Inflammatory macrophage treated with lipopolysaccharide for 4 hours (primary cell): ENCODE results near the gene ENTHD1.

Source experiments
- DNase-seq: peaks from one replicate; pipeline ENCODE4 v3.0.0-alpha.2; 2020

Gene ENTHD1

DNA sequence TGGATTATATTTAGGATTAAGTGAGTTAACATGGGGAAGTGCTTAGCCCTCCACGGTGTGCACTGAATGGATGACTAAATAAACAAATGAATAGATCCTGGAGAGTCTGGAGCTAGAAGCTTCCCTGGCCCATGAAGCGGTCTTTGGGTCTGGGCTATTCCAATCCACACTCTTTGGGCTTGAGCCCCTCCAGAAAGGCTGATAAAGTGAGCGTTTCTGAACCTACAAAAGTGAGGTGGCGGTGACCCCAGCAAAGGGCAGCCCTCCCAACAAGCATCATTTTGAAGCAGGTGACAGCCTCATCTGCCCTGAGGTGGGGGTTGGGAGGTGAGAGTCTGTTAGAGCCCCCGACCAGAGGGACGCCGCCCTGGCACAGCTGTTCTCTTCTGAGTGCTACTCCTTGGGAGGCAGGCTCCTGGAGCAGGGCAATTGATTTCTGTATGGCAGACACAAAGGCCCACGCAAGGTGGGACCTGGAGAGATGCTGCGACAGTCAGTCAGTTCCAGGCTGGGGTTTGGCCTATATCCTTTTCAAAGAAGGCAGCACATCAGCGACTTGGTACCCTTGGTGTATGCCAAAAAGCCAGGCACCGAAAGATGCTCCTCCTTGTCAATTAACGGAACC lies 165.2 kb downstream of the ENTHD1 start:
- no peak for DNase-seq

DNA sequence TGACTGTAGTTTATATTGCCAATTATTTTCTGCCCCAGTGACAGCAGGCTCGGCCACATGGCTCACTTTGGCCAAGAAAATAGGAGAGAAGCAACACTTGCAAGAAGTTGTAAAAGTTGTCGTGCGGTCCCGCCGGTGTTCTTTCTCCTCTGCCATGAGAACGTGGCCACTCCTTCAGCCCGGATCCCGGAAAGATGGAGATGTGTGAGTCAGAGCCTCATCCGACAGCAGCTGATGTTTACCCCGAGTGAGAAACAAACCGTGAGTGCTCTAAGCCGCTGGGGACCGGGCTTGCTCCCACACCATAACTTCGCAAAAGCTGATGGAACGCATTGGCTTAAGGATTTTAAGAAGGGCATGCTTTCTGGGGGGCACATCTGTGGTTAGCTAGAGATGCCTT lies 166.0 kb downstream of the ENTHD1 start:
- no peak for DNase-seq

DNA sequence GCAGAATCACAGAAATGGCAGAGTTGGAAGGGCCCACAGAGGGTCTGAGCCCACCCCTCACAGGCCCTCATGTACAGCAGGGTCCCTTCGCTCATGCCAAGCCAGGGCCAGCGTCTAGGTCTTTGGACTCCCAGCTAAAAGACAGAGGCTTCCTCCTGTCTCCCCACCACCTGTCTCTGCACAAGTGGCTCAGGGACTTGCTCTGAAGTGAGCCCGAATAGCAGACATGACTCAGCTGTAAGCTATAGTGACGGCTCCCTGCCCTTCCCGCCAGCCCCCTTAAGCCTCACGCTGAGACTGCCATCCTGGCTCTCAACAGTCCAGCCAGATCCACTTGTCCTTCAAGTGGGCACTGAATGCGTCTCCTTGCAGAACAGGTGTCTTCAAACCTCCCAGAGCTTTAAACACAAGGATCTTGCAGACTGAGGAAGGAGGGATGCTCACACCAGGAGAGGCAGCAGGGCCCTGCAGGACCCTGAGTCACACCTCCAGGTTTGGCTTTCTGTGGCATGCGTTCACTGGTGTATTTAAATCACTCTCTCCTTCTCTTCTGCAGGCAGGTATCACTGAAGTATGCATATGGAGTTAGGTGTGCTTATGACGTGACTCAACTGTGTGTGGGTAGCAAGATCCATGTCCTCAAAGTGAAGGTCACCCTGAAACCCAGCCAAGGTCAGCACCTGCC lies 168.1 kb downstream of the ENTHD1 start:
- no peak for DNase-seq

DNA sequence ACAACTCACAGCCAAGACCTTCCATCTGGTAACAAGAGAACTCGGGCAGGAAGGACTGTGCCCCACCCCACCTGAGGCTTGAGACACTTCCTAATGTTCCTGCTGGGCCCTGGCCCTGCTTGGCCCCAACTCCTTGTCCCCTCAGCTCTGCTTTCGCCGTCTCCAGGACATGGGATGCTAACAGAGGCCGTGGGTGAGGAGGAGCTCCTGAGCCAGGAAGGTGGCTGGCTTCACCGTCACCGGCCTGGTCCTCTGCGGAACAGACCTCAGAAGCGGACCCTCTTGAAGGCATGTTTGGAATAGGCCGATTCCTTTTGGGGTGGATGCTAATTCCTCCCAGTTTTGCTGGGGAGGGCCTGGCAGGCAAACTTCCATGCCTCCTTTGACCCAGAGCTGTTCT lies 168.7 kb downstream of the ENTHD1 start:
- no peak for DNase-seq

DNA sequence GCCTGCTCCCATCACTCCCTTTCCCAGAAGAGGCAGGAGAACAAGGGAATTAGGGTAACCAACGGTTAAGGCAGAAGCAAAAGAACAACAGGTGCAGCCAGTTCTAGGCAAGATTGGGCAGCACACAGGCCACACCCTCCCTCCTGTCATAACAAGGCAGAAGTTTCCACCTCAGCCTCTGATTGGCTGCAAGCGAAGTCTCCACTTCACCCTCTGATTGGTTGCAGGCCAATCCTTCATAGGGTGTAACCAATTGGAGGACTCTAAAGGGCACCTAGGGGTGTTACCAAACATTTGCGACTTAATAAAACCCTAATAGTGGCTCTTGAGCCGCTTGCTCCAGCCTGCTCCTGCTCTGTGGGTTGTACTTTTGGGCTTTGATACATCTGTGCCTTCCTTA lies 169.2 kb downstream of the ENTHD1 start:
- DNase-seq, result peak; percentile 7

GRCh38 chr22:39723899-39724351 lies 169.6 kb downstream of the ENTHD1 start:
- no peak for DNase-seq

- no peak for DNase-seq
These were observed 170.1 kb downstream of the ENTHD1 start for GRCh38 chr22:39723463-39723862.

- DNase-seq, result no peak
These were observed 171.1 kb downstream of the ENTHD1 start for GRCh38 chr22:39722501-39722900.

DNA sequence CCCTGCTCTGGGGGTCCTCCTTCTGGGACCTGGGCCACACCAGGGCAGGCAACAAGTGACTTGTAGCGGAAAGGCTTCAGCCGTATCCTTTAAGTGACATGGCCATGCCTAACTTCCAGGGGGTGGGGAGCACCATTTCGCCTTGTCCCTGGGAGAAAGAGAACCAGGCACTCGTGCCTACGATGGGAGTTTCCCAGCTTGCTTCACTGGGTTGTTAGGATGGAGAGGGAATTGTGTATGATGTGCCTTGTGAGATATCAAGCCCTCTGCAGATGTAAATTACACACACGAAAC lies 171.6 kb downstream of the ENTHD1 start:
- no peak for DNase-seq

- no peak for DNase-seq
These were observed 172.1 kb downstream of the ENTHD1 start for GRCh38 chr22:39721206-39722031.

DNA sequence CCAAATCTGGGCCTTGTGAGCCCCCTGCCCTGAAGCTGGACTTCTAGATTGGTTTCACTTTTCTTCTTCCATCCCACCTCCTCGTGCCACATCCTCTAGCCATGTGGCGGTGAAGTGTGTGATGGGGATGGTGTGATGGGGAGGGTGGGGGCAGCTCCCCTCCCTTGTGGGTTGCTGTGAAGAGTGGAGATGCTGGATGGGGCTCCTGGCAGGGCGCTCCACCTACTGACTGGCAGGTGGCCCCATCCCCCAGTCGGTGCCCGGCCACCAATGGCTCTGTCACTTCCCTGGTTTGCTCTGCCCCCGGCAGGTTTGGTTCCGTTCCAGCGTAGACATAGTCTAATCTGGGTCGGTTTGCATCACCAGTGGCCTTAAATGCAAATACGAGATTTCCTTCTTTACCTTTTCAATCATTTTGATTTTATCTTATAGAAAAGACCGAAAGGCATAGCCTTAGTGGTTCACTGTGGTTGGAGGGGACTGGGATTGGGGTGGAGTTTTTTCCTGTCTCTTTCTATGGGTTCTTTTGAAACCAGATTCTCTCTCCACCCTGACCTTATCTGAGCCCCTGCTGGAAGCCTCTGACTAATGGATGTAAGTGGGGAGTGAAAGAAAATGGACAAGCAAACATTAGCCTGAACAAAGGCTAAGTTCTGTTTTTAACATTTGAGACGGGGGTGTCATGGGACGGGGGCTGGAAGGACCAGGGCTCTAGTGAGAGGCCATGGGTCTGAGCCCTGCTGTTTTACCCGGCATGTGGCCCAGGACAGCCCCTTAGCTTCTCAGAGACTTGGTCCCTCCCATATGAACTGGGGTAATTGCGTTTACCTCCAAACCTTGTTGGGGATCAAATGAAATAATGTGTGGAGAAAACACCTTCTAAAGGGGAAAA lies 173.8 kb downstream of the ENTHD1 start:
- DNase-seq, result no peak

DNA sequence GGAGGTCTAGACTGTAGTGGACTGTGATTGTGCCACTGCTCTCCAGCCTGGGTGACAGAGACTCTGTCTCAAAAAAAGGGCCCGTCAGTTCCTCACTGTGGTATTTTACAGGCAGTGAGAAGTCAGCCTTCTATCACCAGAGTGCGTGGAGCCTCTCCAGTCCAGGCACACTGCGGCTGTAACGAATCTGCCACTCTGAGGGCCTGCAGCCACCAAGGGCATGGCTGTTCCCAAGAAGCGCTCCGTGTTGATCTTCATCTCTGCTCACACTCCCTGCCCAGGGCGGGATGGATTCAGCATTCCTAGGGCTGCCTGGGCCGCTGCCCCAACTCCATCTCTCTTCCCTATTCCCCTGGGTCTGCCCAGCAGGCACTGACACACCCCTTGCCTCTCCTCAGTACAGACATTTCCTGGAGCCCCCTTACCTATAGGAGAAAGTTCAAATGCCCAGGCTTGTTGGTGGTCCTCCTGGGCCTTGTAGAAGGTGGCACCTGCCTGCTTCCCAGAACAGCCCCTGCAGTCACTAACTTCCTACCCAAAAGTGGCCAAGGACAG lies 174.6 kb downstream of the ENTHD1 start:
- no peak for DNase-seq

GRCh38 chr22:39718206-39718605 lies 175.4 kb downstream of the ENTHD1 start:
- DNase-seq, result no peak

DNA sequence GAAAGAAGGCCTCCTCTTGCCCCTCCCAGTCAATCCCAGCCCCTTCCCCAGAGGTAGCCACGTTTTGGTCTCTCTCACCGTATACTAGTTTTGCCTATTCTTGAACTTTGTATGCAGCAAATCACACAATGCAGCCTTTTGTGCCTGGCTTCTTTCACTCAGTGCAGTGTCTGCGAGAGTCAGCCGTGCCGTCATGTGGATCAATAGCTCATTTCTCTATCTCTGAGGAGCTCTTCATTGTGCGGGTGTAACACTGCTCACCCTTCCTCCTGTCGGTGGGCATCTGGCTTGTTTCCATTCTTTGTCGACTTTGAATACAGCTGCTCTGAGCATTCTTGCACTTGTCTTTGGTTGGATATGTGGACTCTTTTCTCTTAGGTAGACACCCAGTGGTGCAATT lies 176.5 kb downstream of the ENTHD1 start:
- DNase-seq, result no peak

DNA sequence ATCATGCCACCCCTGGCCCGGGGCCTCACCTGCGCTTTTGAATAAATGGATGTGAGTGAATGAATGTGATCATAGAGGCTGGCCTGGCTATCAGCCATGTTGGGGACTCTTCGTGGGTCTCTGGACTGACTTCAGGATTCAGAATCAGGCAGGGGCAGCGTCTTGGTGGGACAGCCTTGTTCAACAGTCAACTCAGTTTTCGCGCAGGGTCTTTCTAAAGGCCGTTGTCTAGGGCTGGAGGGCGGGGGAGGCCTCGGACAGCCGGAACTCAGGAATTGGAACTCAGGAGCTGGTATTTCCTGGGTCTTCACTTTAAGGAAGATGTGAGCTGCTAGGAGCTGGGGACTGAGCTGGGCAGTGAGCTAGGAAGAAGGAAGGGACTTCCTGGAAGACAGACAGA lies 177.0 kb downstream of the ENTHD1 start:
- no peak for DNase-seq

- DNase-seq, result no peak
These were observed 177.6 kb downstream of the ENTHD1 start for GRCh38 chr22:39715778-39716495.

DNA sequence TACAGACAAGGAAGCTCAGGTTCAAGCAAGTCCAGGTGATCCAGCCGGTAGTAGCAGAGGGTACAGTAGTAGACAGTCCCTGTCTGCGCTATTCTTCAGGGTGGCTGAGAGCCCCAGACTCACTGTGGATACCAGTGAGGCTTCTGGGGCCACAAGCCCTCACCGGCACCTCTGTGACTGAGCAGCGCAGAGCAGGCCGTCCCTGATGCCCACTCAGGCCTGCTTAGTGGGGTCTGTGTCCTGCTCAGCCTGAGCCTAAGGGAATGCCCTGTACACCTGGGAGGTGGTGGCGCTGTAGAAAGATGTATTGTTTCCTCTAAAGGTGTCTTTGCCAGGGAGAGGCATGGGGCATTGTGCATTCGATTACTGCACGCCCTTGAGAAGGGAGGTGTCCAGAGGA lies 179.2 kb downstream of the ENTHD1 start:
- DNase-seq, result no peak

GRCh38 chr22:39713799-39714290 lies 179.7 kb downstream of the ENTHD1 start:
- no peak for DNase-seq

- no peak for DNase-seq
These were observed 180.6 kb downstream of the ENTHD1 start for GRCh38 chr22:39712751-39713525.

DNA sequence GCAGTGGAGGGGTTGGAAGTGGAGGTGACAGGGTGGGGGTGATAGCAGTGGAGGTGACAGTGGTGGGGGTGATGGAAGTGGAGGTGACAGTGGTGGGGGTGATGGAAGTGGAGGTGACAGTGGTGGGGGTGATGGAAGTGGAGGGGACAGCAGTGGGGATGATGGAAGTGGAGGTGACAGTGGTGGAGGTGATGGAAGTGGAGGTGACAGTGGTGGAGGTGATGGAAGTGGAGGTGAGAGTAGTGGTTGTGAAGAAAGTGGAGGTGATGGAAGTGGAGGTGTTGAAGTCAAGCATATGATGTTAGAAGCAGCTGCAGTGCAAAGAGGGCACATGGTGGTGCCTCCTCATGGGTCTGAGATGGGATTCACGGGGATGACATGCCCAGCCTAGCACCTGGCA lies 181.5 kb downstream of the ENTHD1 start:
- DNase-seq, result no peak
